GM21528 (cell line): Measurements from ENCODE around the gene ARHGAP25.

Source experiments
- ATAC-seq: cut with Tn5 transposase; IDR thresholded peaks from one replicate; pipeline ENCODE4 v1.9.1; 2021; ENCODE audit warnings: mild to moderate bottlenecking, moderate library complexity; ENCODE audit not compliant: unreplicated experiment, low FRiP score

ARHGAP25 gene

DNA sequence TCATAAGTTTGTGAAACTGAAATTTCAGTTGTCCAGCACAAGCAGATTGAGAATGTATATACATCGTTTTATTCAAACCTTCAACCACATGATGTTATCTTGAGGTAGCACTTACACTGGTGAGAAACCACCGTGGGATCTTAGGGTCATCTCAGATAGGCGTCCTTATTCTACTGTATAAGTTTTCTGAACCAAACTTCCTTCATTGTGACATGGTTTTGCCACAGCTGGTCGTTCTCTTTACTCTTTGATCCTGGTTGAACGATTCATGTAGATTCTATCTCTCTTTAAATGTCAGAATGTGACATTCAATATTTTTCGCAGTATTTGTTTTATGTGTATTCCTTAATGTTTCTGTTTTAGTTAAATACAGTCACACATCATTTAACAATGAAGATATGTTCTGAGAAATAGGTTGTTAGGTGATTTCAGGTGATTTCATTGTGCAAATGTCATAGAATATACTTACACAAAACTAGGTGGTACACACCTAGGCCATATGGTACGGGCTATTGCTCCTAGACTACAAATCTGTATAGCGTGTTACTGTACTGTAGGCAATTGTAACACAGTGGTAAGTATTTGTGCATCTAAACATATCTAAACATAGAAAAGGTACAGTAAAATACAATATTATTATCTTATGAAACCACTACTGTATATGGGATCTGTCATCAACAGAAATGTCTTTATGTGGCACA lies 17.9 kb upstream of the ARHGAP25 start:
- ATAC-seq, result no peak

DNA sequence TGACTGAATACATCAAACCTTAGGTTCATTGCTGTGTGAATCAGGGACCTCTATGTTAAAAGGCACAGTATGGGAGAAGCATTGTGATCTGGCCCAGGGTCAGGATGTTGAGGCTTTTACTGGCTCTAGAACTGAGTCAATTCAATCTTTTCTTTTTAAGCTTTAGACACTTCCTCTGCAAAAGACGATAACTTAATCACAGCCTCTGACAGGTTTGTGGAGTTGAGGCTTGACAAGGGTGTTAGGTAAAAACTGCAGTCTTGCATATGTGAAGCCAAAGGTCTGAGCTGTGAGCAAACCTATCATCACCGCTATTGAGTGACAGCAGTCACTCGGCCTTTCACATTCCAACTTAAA lies 17.3 kb upstream of the ARHGAP25 start:
- no peak for ATAC-seq

DNA sequence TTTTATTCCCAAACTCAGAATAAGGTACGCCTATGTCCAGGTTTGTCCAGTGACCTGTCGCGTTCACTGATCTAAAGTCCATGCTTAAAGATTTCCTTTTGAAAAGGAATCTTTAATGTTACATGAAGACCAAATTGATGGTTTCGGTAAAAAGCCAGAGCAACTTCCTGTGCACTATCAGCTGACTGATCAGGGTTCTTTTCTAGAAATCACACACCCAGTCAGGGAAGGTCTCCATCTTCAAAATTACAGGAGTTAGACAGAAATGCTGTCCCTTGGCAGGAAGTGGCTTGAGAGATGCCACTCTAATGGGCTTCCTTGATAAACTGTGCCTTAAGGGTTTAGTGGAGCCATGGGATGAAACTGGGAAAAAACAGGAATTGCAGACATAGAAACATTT lies 14.7 kb upstream of the ARHGAP25 start:
- ATAC-seq, result no peak

DNA sequence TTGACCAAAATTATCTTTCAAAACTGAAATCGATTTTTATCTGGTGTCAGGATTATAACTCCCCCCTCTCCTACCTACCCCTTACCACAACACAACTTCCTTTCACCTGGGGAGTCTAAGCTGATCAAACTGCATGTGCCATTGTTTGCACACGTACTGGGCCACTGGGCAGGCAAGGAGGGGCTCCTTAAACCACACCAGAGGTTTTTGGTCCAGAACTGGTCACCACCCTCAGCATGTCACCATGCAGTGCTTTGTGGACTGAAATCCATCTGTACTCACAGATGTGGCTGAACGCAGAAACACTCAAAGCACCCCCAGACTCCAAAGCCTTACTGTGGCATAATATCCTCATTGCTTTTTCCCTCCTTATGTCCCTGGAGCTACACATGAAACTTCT lies 13.9 kb upstream of the ARHGAP25 start:
- no peak for ATAC-seq

DNA sequence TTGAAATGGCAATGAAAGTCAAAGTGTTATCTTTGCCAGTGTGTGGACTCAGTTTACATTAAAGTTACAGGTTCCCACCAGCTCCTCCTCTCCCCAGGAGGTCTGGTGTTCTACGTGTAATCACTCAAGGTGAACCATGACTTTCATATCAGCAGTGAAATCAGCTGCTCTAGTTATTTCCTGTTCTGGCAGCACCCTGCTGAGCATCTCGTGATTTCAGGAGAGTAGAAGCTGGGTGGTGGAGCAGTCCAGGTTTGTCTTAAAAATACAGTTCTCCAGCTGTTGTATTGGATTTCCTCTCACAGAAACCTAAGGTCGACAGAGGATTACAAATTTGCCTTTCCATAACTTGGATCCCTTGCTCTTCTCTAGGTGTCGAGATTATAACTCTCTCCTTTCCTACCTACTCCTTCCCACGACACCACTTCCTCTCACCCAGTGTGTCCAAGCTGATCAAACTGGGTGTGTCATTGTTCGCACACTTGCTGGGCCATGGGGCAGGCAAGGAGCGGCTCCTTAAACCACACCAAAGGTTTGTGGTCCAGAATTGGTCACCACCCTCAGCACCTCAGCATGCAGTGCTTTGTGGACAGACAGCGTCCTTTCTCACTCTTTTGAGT lies 13.0 kb upstream of the ARHGAP25 start:
- peak; percentile 59 for ATAC-seq

DNA sequence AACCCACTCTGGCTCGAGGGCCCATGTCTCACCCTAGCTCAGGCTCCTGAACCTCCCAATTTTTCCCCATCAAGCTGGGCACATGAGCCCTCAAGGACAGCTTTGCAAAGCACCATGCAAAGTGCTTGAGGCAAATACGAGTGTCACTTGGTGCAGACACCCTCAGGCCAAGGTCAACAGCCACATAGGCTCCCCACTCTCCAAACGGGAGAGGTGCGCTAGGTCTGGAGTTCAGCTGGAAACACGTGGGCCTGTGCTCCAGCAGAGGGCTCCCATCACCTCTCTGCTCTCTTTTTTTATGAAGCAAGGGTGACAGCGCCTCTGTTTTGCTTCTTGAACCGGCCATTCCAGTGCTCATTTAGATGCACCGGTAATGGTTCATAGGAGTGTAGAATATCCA lies 11.9 kb upstream of the ARHGAP25 start:
- no peak for ATAC-seq

DNA sequence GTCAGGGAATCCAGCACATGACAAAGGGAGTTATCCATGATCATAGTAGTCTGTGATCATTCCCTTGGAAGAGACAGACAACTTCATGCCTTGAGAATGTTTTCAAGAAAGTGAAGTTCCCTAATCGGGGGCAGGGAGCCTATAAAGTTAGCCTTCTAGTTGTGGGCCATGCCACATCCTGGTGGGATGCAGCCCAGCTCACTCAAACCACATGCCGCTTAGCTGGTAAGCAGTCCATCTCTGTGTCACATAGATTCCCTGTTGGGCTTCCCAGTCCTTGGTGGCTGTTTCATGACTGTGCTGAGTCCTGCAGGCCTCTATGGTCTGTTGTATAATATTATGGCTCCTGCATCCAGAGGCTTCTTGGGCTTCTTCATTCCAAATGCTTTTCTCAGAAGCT lies 11.4 kb upstream of the ARHGAP25 start:
- ATAC-seq, result no peak

DNA sequence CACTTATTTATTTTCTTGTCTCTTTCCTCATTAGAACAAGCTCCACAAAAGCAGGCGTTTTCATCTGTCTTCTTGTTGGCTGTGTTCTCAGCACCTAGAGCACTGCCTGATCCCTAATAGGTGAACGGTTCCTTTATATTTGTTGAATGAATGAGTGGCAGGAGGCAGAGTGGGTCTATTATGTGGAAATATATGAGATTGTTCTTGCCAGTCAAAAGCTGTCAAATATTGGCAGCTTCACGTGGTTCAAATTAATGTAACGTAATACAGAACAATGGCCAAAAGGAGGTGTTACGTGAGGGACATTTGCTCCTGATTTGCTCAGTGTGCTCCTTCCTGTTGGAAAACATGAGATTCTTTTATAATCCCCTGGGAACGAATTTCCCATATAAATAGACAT lies 8.5 kb upstream of the ARHGAP25 start:
- ATAC-seq, result no peak

DNA sequence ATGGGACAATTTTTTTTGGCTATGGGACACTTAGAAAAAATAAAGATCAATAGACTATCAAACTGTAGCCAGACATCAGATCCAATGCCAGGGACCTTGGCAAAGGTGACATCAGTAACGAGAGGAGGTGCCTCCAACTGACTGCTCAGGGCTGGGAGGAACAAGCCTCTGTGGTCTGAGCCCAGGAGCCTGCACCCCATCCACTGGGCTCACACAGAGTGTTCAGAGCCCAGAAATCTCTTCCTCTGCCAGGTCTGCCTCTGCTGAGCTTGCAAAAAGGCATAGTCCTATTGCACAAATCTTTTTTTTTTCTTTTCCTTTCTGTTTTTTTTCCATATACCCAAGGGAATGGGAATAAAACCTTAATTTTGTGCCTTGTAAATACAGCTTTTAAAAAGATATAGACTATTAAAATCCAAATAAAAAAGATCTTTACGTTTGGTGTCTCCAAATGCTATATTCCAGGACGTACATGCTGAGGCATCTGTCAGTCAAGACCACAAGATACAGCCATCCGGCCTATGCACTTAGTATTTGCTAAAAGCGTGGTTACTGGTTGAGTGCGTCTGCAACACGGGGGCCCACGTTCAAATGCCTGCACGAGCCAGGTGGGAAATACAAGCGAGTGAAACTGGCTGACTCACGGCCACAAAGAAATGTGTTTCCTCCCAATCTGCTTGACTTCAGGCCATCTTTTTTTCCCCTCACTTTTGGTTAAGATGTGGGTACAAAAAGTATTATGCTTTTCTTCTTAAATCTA lies 7.8 kb upstream of the ARHGAP25 start:
- ATAC-seq, result peak; percentile 94

DNA sequence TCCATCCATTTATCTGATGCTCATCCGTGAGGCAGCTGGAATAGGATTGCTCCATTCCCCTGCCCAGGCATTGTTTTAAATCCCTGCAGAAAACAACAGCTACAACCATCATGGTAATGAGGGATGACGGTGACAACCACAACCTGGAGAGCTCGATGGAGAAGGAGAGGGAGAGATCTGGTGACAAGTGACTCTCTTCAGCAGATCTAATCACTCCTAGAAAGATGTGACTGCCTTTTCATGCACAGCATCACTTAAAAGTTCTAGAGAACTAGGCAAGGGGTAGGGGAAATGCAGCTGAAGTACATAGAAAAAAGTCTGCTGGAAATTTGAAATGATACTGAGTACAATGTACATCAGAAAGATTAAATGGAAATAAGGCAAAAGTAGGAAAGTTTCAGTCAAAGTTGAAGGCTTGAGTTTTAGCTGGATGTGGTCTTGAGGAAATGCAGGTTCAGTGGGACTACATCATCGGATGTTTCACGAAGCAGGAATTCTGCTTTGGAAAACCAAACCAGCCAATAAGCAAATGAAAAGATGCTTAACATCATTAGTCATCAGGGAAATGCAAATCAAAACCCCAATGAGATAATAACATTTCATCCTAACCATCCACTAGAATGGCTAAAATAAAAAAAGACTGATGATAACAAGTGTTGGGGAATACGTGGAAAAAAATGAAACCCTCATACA lies 6.8 kb upstream of the ARHGAP25 start:
- no peak for ATAC-seq

DNA sequence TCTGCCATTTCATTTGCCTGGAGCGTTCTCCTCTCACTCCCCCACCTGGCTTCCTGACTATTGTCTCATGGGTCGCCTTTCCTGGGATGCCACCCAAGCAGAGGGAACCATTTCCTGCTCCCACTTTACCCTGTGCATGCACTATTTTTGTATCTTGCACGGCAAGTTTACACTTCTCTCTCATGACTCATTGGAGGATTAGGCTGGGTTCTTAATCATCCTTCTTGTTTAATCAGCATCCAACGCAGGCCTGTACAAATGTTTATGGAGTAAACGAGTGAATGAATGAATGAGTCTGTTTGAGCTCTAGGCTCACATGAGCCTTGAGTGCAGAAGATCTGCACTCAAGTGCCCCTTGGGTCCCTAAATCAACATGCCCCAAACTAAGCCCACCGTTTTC lies 3.8 kb upstream of the ARHGAP25 start:
- no peak for ATAC-seq

DNA sequence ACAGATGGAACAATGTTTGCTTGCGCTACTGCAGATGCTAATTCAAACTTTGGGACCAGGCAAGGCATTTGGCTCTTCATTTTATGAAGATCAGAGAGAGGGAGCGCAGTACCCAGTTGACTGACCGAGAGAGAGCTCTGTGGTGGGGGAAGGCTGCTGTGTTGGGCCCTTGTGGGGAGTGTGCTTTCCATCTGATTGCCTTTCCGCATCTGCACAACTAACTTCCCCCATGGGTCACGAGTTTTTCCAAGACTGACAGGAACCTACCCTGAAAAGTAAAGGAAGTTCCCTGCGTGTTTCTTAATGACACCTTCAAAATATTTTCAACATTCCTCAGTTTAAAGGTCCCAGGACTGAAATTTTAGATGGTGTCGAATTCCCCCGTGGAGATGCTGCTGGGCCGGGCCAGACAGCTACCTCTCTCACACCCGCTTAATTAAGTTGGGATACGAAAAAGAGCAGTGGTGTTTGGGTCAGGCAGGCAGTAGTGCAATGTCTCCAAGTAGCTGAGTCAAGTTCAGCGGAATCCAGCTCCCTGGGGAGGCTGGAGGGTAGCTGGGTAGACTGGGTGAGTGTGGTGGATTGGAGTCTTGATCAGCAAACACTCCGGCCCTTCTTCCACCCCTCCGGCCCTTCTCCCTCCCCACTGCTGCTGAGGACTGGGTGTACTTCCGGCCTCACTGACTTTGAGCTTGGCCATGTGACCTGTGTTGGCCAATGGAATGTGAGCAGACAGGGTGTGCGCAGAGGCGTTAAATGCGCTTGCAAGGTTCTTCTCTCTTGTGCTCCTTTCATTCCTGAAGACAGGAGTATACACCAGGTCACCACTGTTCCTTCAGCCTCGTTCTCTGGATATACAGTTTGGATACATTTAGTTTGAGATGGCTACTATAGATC lies 2.3 kb upstream of the ARHGAP25 start:
- ATAC-seq, result no peak

DNA sequence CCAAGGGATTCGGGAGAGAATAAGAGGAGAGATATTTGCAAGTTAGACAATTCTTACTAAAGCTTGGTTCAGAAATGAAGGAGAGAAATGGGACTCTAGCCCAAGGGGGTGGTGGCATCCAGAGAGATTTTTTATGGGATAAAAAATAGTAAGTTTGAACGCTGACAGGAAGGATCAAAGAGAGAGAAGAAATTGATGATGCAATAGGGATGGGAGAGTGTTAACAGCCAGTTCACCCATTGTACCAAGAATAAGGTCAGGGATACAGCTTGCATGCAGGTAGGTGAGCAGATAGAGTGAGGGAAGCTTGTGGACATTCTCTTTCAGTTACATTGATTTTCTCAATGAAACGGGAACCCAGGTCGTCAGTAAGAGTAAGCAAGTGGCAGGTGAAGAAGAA lies 1.2 kb upstream of the ARHGAP25 start:
- ATAC-seq, result no peak

DNA sequence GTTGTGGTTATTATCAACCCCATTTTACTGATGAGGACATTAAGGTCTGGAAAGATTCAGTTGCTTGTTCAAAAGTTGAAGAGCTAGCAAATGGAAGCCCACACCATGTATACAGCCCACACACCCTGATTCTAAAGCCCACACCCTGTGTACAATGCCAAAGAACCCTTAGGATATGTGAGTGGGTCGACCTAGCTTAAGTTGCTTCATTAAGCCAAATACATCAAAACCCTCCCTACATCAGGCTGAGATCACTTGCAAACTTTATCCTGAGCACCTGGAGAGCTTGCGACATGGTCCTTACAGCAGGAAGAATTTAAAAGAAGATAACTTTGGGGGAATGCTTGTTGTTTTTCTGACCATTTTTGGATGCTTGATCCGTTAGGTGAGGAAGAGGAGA lies 435 bp upstream of the ARHGAP25 start:
- ATAC-seq, result no peak

DNA sequence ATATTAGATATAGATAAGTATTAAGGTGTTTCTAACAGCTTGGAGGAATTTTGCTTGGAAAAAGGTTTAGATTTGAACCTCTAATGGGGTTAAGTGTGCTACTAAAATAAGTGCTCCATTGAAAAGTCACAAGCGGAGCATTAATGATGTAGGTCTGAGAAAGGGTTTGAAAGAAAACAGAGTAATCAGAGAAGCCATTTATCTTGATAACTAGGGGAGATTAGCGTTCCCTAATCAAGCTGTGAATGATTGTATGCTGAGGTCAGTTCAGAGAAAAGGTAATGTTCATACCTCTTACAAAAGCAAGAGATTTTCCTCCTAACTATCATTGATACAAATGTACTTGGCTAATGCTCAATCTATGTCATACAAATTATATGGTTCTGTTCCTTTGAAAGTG lies 1.5 kb downstream of the ARHGAP25 start:
- ATAC-seq, result no peak

DNA sequence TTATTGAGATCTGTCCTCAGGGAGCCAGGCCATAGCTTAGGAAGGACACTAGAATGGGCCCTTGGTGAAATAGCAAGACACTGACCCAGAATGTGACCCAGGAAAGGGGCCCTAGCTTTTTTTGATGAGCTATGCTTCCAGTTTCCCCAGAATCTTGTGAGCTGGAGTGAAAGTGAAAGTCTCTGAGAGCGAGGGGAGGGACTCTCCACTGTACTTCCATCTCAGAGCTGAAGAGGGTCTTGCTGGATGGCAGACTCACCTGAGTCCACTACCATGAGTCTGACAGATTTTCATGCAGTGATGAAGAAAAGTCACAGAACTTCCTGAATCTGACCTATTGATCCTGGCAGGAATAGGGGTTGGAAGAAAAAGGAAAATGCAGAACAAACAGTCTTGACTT lies 3.1 kb downstream of the ARHGAP25 start:
- no peak for ATAC-seq

DNA sequence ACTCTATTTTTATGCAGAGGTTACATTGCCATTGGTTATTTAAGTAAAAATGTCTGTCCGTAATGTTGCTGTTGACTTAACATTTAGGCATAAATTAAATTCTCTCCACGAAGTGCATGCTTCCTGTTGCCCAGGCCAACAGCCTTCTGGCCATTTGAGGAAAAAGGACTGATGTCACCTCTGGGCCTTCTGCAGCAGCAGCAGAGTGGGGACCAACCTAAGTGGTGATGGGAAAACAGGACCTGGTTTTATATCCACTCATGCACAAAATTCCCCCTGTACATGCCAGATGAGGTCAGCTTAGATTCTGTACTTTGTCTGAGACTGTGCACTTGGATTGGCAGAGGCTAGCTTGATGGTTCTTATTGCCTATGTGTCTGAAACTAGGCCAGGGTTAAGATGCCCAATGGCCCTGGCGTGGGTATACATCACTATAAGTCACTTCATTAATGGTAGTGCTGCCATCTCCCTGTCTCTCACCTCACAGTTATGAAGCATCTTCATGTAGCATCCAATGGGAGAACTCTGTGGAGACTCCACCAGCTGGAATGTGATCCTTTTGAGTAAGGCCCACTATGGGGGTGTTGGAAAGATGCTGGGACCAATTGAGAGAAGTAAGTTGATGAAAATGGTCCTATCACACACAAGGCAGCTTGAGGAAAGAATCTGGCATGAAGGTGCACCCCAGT lies 4.4 kb downstream of the ARHGAP25 start:
- no peak for ATAC-seq

DNA sequence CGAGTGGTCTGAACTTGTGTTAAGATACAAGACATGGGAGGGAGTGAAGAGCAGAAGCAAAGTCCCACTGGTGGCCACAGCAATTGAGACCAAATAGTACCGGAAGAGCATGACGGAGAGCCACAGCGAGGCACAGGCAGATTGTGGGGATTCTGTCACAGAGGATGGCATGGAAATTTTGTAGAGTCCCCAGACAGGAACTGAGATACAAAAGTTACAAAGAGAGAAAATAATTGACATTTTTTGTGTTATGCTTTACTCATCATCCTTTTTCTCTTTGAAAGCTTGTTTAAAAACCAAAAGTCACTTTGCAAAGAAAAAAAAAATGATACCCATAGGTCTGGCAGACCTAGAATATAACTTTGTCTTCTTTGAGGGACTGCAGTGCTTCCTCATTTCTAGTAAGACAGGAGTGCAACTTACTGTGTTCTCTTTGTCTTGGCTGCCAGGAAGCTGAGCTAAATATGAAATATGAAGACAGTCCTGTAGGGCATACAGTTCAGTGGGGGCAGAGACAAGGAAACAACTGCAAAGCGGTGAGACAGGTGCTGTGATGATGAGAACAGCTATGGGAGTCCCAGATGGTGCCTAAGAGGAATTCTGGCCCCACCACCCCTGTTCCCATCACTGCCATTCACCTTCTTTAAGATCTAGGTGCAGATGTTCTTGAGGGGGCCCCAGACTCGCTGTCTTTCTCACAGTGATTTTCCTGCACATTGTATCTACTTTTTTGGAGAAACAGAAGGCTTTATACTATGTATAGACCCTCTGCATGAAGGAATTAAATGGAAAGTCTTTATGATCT lies 5.2 kb downstream of the ARHGAP25 start:
- ATAC-seq, result no peak

DNA sequence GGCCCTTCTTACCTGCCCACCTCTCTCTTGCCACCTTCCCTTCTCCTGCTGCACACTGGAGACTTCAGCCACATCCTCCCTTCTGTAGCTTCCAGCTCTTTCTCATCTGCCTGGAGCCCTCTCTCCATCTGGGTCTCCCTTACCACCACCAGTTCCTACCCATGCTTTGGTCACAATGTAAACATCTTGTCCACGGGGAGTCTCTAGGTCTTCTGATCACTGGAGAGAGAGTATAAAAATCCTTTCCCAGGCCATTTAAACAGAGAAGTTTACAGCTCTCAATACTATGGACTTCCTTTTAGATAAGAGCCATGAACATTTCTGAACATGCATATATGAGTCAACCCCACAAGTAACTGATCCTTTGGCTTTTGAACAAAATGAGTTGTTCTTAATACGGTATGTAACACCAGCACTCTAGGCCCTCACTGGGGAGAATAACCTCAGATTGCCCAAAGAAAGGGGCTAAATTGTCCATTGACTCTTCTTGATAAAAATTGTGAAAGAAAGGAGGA lies 5.8 kb downstream of the ARHGAP25 start:
- ATAC-seq, result no peak
